Suprapubic skin (tissue), 4 donors: ENCODE measurements around the gene BLTP3A. TPM values are rescaled to one million over a fixed set of nuclear protein-coding genes. Genes with fewer than 3 reads are reported as not detected.
A peak's percentile ranks its signal among the peaks of the same experiment; 100 is the strongest.
"Not testable (repeated sequence)": the region's sequence is repeated elsewhere in the genome, so short reads cannot be mapped to it uniquely, and the experiment has no call there.

Source experiments
- DNase-seq, 2 donors: peaks; one replicate each; pipeline ENCODE4 v3.0.0-alpha.2; 2019; ENCODE audit warnings: low spot score in 2 of 2
- H3K27ac ChIP-seq: fragments of 200-600 bp; sonication (generic); one replicate; pipeline ENCODE4 v1.5.1; 2019
- H3K27me3 ChIP-seq: fragments of 200-600 bp; sonication (generic); one replicate; pipeline ENCODE4 v1.5.1; 2019
- H3K36me3 ChIP-seq: fragments of 200-600 bp; sonication (generic); one replicate; pipeline ENCODE4 v1.5.1; 2019
- H3K4me1 ChIP-seq: fragments of 200-600 bp; sonication (generic); one replicate; pipeline ENCODE4 v1.5.1; 2019
- H3K4me3 ChIP-seq: fragments of 200-600 bp; sonication (generic); one replicate; pipeline ENCODE4 v1.5.1; 2019; ENCODE audit warnings: mild to moderate bottlenecking
- H3K9me3 ChIP-seq: fragments of 200-600 bp; sonication (generic); one replicate; pipeline ENCODE4 v1.5.1; 2019
- CTCF ChIP-seq, 2 donors: fragments of 200-600 bp in 1 of 2; fragments of 450-650 bp in 1 of 2; sonication (generic) in 1 of 2; IDR thresholded peaks; one replicate each; pipeline ENCODE4 v1.5.1; 2016 to 2019; ENCODE audit warnings: antibody characterized with exemption in 2 of 2, mild to moderate bottlenecking in 1 of 2, moderate library complexity in 1 of 2
- EP300 ChIP-seq: sonication (generic); formaldehyde crosslinking; IDR thresholded peaks from one replicate; pipeline ENCODE4 v1.6.1; 2017; ENCODE audit warnings: antibody characterized with exemption
- POLR2A ChIP-seq, 2 donors: fragments of 450-650 bp; IDR thresholded peaks; one replicate each; pipeline ENCODE4 v1.6.1; 2017; ENCODE audit warnings: antibody characterized with exemption in 2 of 2, mild to moderate bottlenecking in 2 of 2, moderate library complexity in 2 of 2
- POLR2AphosphoS5 ChIP-seq, 3 donors: sonication (generic); formaldehyde crosslinking; IDR thresholded peaks; one replicate each; pipeline ENCODE4 v1.6.1; 2017; ENCODE audit warnings: antibody characterized with exemption in 3 of 3
- WGBS: methylation state at CpG from one replicate; pipeline ENCODE4 v1.1.5; 2018; 5-methylcytosine and 5-hydroxymethylcytosine counted together
- total RNA-seq, 4 donors: library from RNA; depleted of rRNA; stranded (reverse); fragments of >200 nt; gene quantifications; one replicate each; pipeline ENCODE4 v1.1.0, GENCODE V29; 2016

The BLTP3A gene, protein sequence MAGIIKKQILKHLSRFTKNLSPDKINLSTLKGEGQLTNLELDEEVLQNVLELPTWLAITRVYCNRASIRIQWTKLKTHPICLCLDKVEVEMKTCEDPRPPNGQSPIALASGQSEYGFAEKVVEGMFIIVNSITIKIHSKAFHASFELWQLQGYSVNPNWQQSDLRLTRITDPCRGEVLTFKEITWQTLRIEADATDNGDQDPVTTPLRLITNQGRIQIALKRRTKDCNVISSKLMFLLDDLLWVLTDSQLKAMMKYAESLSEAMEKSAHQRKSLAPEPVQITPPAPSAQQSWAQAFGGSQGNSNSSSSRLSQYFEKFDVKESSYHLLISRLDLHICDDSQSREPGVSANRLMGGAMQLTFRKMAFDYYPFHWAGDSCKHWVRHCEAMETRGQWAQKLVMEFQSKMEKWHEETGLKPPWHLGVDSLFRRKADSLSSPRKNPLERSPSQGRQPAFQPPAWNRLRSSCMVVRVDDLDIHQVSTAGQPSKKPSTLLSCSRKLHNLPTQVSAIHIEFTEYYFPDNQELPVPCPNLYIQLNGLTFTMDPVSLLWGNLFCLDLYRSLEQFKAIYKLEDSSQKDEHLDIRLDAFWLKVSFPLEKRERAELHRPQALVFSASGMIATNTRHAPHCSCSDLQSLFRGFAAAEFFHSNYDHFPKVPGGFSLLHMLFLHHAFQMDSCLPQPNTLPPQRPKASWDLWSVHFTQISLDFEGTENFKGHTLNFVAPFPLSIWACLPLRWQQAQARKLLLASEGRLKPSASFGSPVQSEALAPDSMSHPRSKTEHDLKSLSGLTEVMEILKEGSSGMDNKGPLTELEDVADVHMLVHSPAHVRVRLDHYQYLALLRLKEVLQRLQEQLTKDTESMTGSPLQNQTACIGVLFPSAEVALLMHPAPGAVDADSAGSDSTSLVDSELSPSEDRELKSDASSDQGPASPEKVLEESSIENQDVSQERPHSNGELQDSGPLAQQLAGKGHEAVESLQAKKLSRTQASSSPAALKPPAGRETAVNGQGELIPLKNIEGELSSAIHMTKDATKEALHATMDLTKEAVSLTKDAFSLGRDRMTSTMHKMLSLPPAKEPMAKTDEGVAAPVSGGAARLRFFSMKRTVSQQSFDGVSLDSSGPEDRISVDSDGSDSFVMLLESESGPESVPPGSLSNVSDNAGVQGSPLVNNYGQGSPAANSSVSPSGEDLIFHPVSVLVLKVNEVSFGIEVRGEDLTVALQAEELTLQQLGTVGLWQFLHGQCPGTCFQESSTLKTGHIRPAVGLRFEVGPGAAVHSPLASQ (N-terminal part only)
- 10 to 100 TPM in 1 of 4 donors, 1 to 10 TPM in 3; 6.3 to 12.2 (median 9.0) TPM for total RNA-seq

GRCh38 chr6:34791701-34792604 is at the start of gene BLTP3A:
TSS of gene BLTP3A (plus strand) at chr6:34792083. CDS start at chr6:34792251, 168 bp downstream.
- H3K36me3 ChIP-seq: no peaks in the 10 kb centered on the region
- peak; percentile 72 to 82 for DNase-seq
- peak within 1 kb of the TSS; percentile 92 for H3K4me3 ChIP-seq
- no peaks in the 10 kb centered on the region for H3K27me3 ChIP-seq
- no peak for TF ChIP-seq CTCF (IDR thresholded peaks at IDR 0.05)
- peak in 1 of 2 donors; percentile 50 for TF ChIP-seq POLR2A (IDR thresholded peaks at IDR 0.05)
- no peaks in the 10 kb centered on the region for H3K9me3 ChIP-seq
- H3K27ac ChIP-seq: peak within 1 kb of the TSS; percentile 95
- WGBS: 1% methylated on average over 40 of the region's 99 CpGs
- H3K4me1 ChIP-seq: peaks cover 16% of the 10 kb centered on the region

DNA sequence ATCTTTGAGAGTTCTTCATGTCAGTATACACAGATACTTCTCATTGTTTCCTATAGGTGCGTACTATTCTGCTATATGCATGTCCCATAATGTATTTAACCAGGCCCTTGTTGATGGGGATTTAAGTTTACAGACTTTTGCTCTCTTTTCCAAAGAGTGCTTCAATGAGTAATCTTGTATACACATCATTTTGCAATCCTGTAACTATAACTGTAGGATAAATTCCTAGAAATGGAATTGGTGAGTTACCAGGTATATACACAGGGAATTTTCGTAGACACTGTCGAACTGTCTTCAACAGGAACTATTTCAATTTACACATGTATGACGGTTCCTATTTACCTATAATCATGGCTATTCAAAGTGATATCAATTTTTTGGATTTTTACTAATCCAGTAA is 49.8 kb upstream of the BLTP3A start:
- Histone ChIP-seq H3K4me1 (peaks cover 7% of the 10 kb centered on the region), H3K27ac (no peak overlapping the region), H3K9me3 (no peaks in the 10 kb centered on the region), H3K27me3 (no peaks in the 10 kb centered on the region), H3K36me3 (no peaks in the 10 kb centered on the region), H3K4me3 (no peak overlapping the region)
- 96% methylated on average over 4 of the region's 4 CpGs for WGBS
- DNase-seq: no peak
- TF ChIP-seq CTCF (IDR thresholded peaks at IDR 0.05) (no peak), EP300 (no peak)

- DNase-seq: peak in 1 of 2 donors; percentile 61
- Histone ChIP-seq H3K36me3 (no peaks in the 10 kb centered on the region), H3K27ac (no peak overlapping the region), H3K9me3 (no peaks in the 10 kb centered on the region), H3K4me1 (peaks cover 7% of the 10 kb centered on the region), H3K27me3 (no peaks in the 10 kb centered on the region), H3K4me3 (no peak overlapping the region)
- WGBS: 87% methylated on average over 7 of the region's 7 CpGs
- TF ChIP-seq POLR2A (IDR thresholded peaks at IDR 0.05) (no peak), EP300 (no peak), POLR2AphosphoS5 (IDR thresholded peaks at IDR 0.05) (no peak), CTCF (IDR thresholded peaks at IDR 0.05) (no peak)
Measured at GRCh38 chr6:34743625-34744293, 48.1 kb upstream of the BLTP3A start.

DNA sequence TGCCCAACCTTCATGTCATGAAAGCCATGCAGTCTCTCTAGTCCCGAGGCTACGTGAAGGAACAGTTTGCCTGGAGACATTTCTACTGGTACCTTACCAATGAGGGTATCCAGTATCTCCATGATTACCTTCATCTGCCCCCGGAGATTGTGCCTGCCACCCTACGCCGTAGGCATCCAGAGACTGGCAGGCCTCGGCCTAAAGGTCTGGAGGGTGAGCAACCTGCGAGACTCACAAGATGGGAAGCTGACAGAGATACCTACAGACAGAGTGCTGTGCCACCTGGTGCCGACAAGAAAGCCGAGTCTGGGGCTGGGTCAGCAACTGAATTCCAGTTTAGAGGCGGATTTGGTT is 47.6 kb upstream of the BLTP3A start:
- not testable (repeated sequence) for H3K4me3 ChIP-seq, H3K36me3 ChIP-seq, H3K9me3 ChIP-seq, H3K27ac ChIP-seq, H3K4me1 ChIP-seq, H3K27me3 ChIP-seq
- 88% methylated on average over 10 of the region's 10 CpGs for WGBS
- peak in 1 of 2 donors; percentile 73 for DNase-seq
